ENCODE data around the gene ST6GALNAC5.

The ST6GALNAC5 gene

DNA sequence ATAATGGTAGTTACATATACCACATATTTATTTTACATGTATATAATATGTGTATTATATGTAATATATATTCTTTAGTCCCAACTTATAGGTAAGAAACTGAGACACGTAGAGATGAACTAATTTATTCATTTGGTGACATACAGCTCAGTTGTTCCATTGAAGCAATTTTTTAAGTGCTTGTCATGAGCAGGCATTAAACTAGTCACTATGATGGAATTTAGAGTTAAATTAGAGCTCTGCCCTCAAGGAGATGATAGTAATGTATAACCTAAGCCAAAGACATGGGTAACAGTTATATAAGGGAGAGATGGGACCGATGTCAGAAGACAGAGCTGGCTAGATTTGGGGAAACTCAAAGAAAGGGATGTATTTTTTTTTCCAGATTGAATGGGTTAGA lies 83.0 kb downstream of the ST6GALNAC5 start:
- Histone ChIP-seq H4K20me1 (ENCODE audit: insufficient read depth, low read length) (no peaks in the 10 kb centered on the region), H3K4me3 (ENCODE audit: low read length) (no peak overlapping the region), H3F3A (ENCODE audit: insufficient read depth, low read length) (no peaks in the 10 kb centered on the region), H3K79me2 (ENCODE audit: low read length) (no peaks in the 10 kb centered on the region), H3K27ac (ENCODE audit: low read length) (no peak overlapping the region), H3K9me3 (replicated peaks; ENCODE audit: insufficient read depth, low read length) (no peaks in the 10 kb centered on the region), H3K4me1 (ENCODE audit: low read length) (no peaks in the 10 kb centered on the region), H3K9ac (ENCODE audit: low read length) (no peak overlapping the region), H3K9me2 (replicated peaks; ENCODE audit: insufficient read depth, low read length) (no peaks in the 10 kb centered on the region), H2AFZ (ENCODE audit: low read length) (no peak overlapping the region), H3K4me2 (ENCODE audit: low read depth, low read length) (no peak overlapping the region), H3K27me3 (replicated peaks; ENCODE audit: insufficient read depth, low read length) (no peaks in the 10 kb centered on the region), H3K36me3 (replicated peaks; ENCODE audit: insufficient read depth, low read length) (no peaks in the 10 kb centered on the region)
- TF ChIP-seq EZH2 (optimal IDR thresholded peaks at IDR 0.05; ENCODE audit: low read depth, low read length), result no peak
- TF ChIP-seq EZH2phosphoT487 (IDR thresholded peaks at IDR 0.05; ENCODE audit: low read length), result no peak
- TF ChIP-seq, protein P1, sequence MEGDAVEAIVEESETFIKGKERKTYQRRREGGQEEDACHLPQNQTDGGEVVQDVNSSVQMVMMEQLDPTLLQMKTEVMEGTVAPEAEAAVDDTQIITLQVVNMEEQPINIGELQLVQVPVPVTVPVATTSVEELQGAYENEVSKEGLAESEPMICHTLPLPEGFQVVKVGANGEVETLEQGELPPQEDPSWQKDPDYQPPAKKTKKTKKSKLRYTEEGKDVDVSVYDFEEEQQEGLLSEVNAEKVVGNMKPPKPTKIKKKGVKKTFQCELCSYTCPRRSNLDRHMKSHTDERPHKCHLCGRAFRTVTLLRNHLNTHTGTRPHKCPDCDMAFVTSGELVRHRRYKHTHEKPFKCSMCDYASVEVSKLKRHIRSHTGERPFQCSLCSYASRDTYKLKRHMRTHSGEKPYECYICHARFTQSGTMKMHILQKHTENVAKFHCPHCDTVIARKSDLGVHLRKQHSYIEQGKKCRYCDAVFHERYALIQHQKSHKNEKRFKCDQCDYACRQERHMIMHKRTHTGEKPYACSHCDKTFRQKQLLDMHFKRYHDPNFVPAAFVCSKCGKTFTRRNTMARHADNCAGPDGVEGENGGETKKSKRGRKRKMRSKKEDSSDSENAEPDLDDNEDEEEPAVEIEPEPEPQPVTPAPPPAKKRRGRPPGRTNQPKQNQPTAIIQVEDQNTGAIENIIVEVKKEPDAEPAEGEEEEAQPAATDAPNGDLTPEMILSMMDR (IDR thresholded peaks at IDR 0.05; ENCODE audit: low read length), result no peak
- no peak for DNase-seq

- Histone ChIP-seq H3K79me2 (ENCODE audit: low read length) (no peaks in the 10 kb centered on the region), H3K4me3 (ENCODE audit: low read length) (no peak overlapping the region), H3K4me2 (ENCODE audit: low read depth, low read length) (no peak overlapping the region), H3K27ac (ENCODE audit: low read length) (no peak overlapping the region), H3F3A (ENCODE audit: insufficient read depth, low read length) (no peaks in the 10 kb centered on the region), H3K9me2 (replicated peaks; ENCODE audit: insufficient read depth, low read length) (no peaks in the 10 kb centered on the region), H3K9ac (ENCODE audit: low read length) (no peak overlapping the region), H3K36me3 (replicated peaks; ENCODE audit: insufficient read depth, low read length) (no peaks in the 10 kb centered on the region), H3K9me3 (replicated peaks; ENCODE audit: insufficient read depth, low read length) (no peaks in the 10 kb centered on the region), H3K27me3 (replicated peaks; ENCODE audit: insufficient read depth, low read length) (no peaks in the 10 kb centered on the region), H2AFZ (ENCODE audit: low read length) (no peak overlapping the region), H4K20me1 (ENCODE audit: insufficient read depth, low read length) (no peaks in the 10 kb centered on the region), H3K4me1 (ENCODE audit: low read length) (no peaks in the 10 kb centered on the region)
- TF ChIP-seq EZH2 (optimal IDR thresholded peaks at IDR 0.05; ENCODE audit: low read depth, low read length), result no peak
- TF ChIP-seq EZH2phosphoT487 (IDR thresholded peaks at IDR 0.05; ENCODE audit: low read length), result no peak
- TF ChIP-seq, protein P1 (IDR thresholded peaks at IDR 0.05; ENCODE audit: low read length), result no peak
- DNase-seq, result no peak
Observed at GRCh38 chr1:76951153-76951552, 83.9 kb downstream of the ST6GALNAC5 start.

DNA sequence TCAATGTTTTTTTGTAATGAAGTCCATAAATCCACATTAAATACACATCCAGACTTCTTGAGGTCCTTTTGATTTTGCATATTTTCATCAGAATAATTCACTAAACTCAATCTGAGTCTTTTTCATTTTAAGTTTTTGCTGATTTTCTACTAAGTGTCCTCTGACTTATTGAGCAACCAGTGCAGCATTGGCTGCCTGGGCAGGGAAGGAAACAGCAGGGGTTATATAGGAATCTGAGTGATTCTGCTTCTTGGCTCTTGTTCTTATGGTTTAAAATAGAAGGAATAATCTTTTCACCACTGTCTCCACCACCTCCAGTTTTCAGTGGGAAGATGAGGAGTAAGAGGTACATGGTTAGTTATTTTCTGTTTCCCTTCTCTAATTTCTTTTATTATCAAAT lies 88.4 kb downstream of the ST6GALNAC5 start:
- Histone ChIP-seq H3K9ac (ENCODE audit: low read length) (no peak overlapping the region), H2AFZ (ENCODE audit: low read length) (no peak overlapping the region), H3K4me1 (ENCODE audit: low read length) (no peaks in the 10 kb centered on the region), H3K4me3 (ENCODE audit: low read length) (no peak overlapping the region), H3F3A (ENCODE audit: insufficient read depth, low read length) (no peaks in the 10 kb centered on the region), H3K79me2 (ENCODE audit: low read length) (no peaks in the 10 kb centered on the region), H3K4me2 (ENCODE audit: low read depth, low read length) (no peak overlapping the region), H3K9me2 (replicated peaks; ENCODE audit: insufficient read depth, low read length) (no peaks in the 10 kb centered on the region), H3K27me3 (replicated peaks; ENCODE audit: insufficient read depth, low read length) (no peaks in the 10 kb centered on the region), H3K9me3 (replicated peaks; ENCODE audit: insufficient read depth, low read length) (no peaks in the 10 kb centered on the region), H3K36me3 (replicated peaks; ENCODE audit: insufficient read depth, low read length) (no peaks in the 10 kb centered on the region), H4K20me1 (ENCODE audit: insufficient read depth, low read length) (no peaks in the 10 kb centered on the region), H3K27ac (ENCODE audit: low read length) (no peak overlapping the region)
- no peak for DNase-seq
- TF ChIP-seq EZH2phosphoT487 (IDR thresholded peaks at IDR 0.05; ENCODE audit: low read length), result no peak
- TF ChIP-seq, protein P1 (IDR thresholded peaks at IDR 0.05; ENCODE audit: low read length), result no peak
- TF ChIP-seq EZH2 (optimal IDR thresholded peaks at IDR 0.05; ENCODE audit: low read depth, low read length), result no peak

Data from MM.1S (cell line).